Measurements from ENCODE around the gene CEBPE.

CEBPE gene

GRCh38 chr14:23079716-23080115 lies 39.3 kb downstream of the CEBPE start:
- H3K27me3 ChIP-seq (ENCODE audit: low read length): no peaks in the 10 kb centered on the region
- peaks cover 18% of the 10 kb centered on the region for H3F3A ChIP-seq (ENCODE audit: insufficient read depth)
- H2AFZ ChIP-seq (ENCODE audit: low read depth, low read length, severe bottlenecking): no peak overlapping the region
- H3K9me2 ChIP-seq (replicated peaks; ENCODE audit: insufficient read depth, low read length): no peaks in the 10 kb centered on the region
- no peak overlapping the region for H3K4me3 ChIP-seq (ENCODE audit: insufficient read depth, low read length, poor library complexity, severe bottlenecking)
- no peak overlapping the region for H3K27ac ChIP-seq (ENCODE audit: low read depth, low read length)
- no peaks in the 10 kb centered on the region for H3K79me2 ChIP-seq (ENCODE audit: insufficient read depth, low read length)
- H3K4me2 ChIP-seq (ENCODE audit: low read depth, low read length, poor library complexity, severe bottlenecking): no peak overlapping the region
- TF ChIP-seq CTCF (IDR thresholded peaks at IDR 0.05; ENCODE audit: insufficient read depth, low read length, poor library complexity, severe bottlenecking) (no peak), EZH2phosphoT487 (conservative IDR thresholded peaks at IDR 0.05; ENCODE audit: low read length) (no peak)
- H3K9ac ChIP-seq (ENCODE audit: low read length): no peak overlapping the region
- H3K36me3 ChIP-seq (ENCODE audit: low read length): peaks cover 48% of the 10 kb centered on the region
- H3K9me3 ChIP-seq (ENCODE audit: insufficient read depth, low read length): no peaks in the 10 kb centered on the region
- no peaks in the 10 kb centered on the region for H4K20me1 ChIP-seq (ENCODE audit: low read depth, low read length)

GRCh38 chr14:23078692-23079116 lies 40.4 kb downstream of the CEBPE start:
- H3K4me2 ChIP-seq (ENCODE audit: low read depth, low read length, poor library complexity, severe bottlenecking): no peak overlapping the region
- no peaks in the 10 kb centered on the region for H4K20me1 ChIP-seq (ENCODE audit: low read depth, low read length)
- H3F3A ChIP-seq (ENCODE audit: insufficient read depth): peaks cover 18% of the 10 kb centered on the region
- H3K36me3 ChIP-seq (ENCODE audit: low read length): peaks cover 50% of the 10 kb centered on the region
- H3K27me3 ChIP-seq (ENCODE audit: low read length): no peaks in the 10 kb centered on the region
- no peaks in the 10 kb centered on the region for H3K9me2 ChIP-seq (replicated peaks; ENCODE audit: insufficient read depth, low read length)
- H3K79me2 ChIP-seq (ENCODE audit: insufficient read depth, low read length): no peaks in the 10 kb centered on the region
- H2AFZ ChIP-seq (ENCODE audit: low read depth, low read length, severe bottlenecking): no peak overlapping the region
- TF ChIP-seq CTCF (IDR thresholded peaks at IDR 0.05; ENCODE audit: insufficient read depth, low read length, poor library complexity, severe bottlenecking) (no peak), EZH2phosphoT487 (conservative IDR thresholded peaks at IDR 0.05; ENCODE audit: low read length) (no peak)
- H3K27ac ChIP-seq (ENCODE audit: low read depth, low read length): no peak overlapping the region
- no peak overlapping the region for H3K9ac ChIP-seq (ENCODE audit: low read length)
- no peaks in the 10 kb centered on the region for H3K9me3 ChIP-seq (ENCODE audit: insufficient read depth, low read length)
- H3K4me3 ChIP-seq (ENCODE audit: insufficient read depth, low read length, poor library complexity, severe bottlenecking): no peak overlapping the region

GRCh38 chr14:23077962-23078361 lies 41.1 kb downstream of the CEBPE start:
- Histone ChIP-seq H3K9me3 (ENCODE audit: insufficient read depth, low read length) (no peaks in the 10 kb centered on the region), H3K4me3 (ENCODE audit: insufficient read depth, low read length, poor library complexity, severe bottlenecking) (no peak overlapping the region), H3K9me2 (replicated peaks; ENCODE audit: insufficient read depth, low read length) (no peaks in the 10 kb centered on the region), H3K4me2 (ENCODE audit: low read depth, low read length, poor library complexity, severe bottlenecking) (no peak overlapping the region), H2AFZ (ENCODE audit: low read depth, low read length, severe bottlenecking) (no peak overlapping the region), H3K9ac (ENCODE audit: low read length) (no peak overlapping the region), H3K79me2 (ENCODE audit: insufficient read depth, low read length) (no peaks in the 10 kb centered on the region), H3F3A (ENCODE audit: insufficient read depth) (peaks cover 19% of the 10 kb centered on the region), H3K27me3 (ENCODE audit: low read length) (no peaks in the 10 kb centered on the region), H4K20me1 (ENCODE audit: low read depth, low read length) (no peaks in the 10 kb centered on the region), H3K36me3 (ENCODE audit: low read length) (peaks cover 50% of the 10 kb centered on the region), H3K27ac (ENCODE audit: low read depth, low read length) (no peak overlapping the region)
- TF ChIP-seq CTCF (IDR thresholded peaks at IDR 0.05; ENCODE audit: insufficient read depth, low read length, poor library complexity, severe bottlenecking): no peak
- no peak for TF ChIP-seq EZH2phosphoT487 (conservative IDR thresholded peaks at IDR 0.05; ENCODE audit: low read length)

Data from SU-DHL-6 (cell line).